HepG2 (cell line): ENCODE results near the gene BBC3. TPM values are rescaled to one million over a fixed set of nuclear protein-coding genes. Genes with fewer than 3 reads are reported as not detected.

Experiments used
- CCAR2 ChIP-seq: fragments of 200-400 bp; formaldehyde crosslinking; optimal IDR thresholded peaks from 2 replicates; pipeline ENCODE3; 2018; ENCODE audit warnings: low read depth, mild to moderate bottlenecking, low read length, moderate library complexity
- EED ChIP-seq: sonication (generic); formaldehyde crosslinking; IDR thresholded peaks from 2 replicates; pipeline ENCODE4 v1.5.0; 2020; ENCODE audit warnings: mild to moderate bottlenecking, missing genetic modification reagents
- HOXA5 ChIP-seq: sonication (generic); formaldehyde crosslinking; IDR thresholded peaks from 2 replicates; pipeline ENCODE4 v1.4.0; 2020; ENCODE audit warnings: missing genetic modification reagents
- MTF1 ChIP-seq: sonication (generic); formaldehyde crosslinking; IDR thresholded peaks from 2 replicates; pipeline ENCODE4 v1.5.0; 2020; ENCODE audit warnings: missing genetic modification reagents
- MYC ChIP-seq: sonication (generic); formaldehyde crosslinking; IDR thresholded peaks from 2 replicates; pipeline ENCODE4 v1.9.0; 2021; ENCODE audit warnings: missing genetic modification reagents, borderline replicate concordance
- PRMT3 ChIP-seq: sonication (generic); formaldehyde crosslinking; IDR thresholded peaks from 2 replicates; pipeline ENCODE4 v1.8.1; 2022; ENCODE audit warnings: low read depth, mild to moderate bottlenecking, moderate library complexity, missing genetic modification reagents, borderline replicate concordance
- RARG ChIP-seq: sonication (generic); formaldehyde crosslinking; IDR thresholded peaks from 2 replicates; pipeline ENCODE4 v1.4.0; 2020; ENCODE audit warnings: low read depth, mild to moderate bottlenecking, missing genetic modification reagents
- RBFOX2 ChIP-seq: fragments of 200-400 bp; formaldehyde crosslinking; IDR thresholded peaks from 2 replicates; pipeline ENCODE4 v1.6.1; 2017; ENCODE audit warnings: low read depth, mild to moderate bottlenecking, low read length
- SIX1 ChIP-seq: sonication (generic); formaldehyde crosslinking; IDR thresholded peaks from 2 replicates; pipeline ENCODE4 v1.4.0; 2020; ENCODE audit warnings: missing genetic modification reagents, borderline replicate concordance
- SMYD3 ChIP-seq: sonication (generic); formaldehyde crosslinking; IDR thresholded peaks from 2 replicates; pipeline ENCODE4 v1.8.1; 2023; ENCODE audit warnings: mild to moderate bottlenecking, missing genetic modification reagents
- TBP ChIP-seq: sonication (generic); formaldehyde crosslinking; IDR thresholded peaks from 2 replicates; pipeline ENCODE4 v1.5.0; 2020; ENCODE audit warnings: missing genetic modification reagents
- TFDP1 ChIP-seq: IDR thresholded peaks from 2 replicates; pipeline ENCODE4 v1.6.1; 2016; ENCODE audit warnings: missing compliant biosample characterization, missing genetic modification reagents, borderline replicate concordance
- XRCC5 ChIP-seq: fragments of 200-400 bp; formaldehyde crosslinking; optimal IDR thresholded peaks from 2 replicates; pipeline ENCODE3; 2017; ENCODE audit warnings: mild to moderate bottlenecking, low read length
- ZBTB3 ChIP-seq: sonication (generic); formaldehyde crosslinking; IDR thresholded peaks from 2 replicates; pipeline ENCODE4 v1.4.0; 2020; ENCODE audit warnings: low read depth, mild to moderate bottlenecking, moderate library complexity, missing genetic modification reagents, borderline replicate concordance
- ZMAT3 ChIP-seq: sonication (generic); formaldehyde crosslinking; conservative IDR thresholded peaks from 2 replicates; pipeline ENCODE4 v1.7.0; 2021; ENCODE audit warnings: missing genetic modification reagents
- ZNF616 ChIP-seq: sonication (generic); formaldehyde crosslinking; IDR thresholded peaks from 2 replicates; pipeline ENCODE4 v1.5.0; 2020; ENCODE audit warnings: low read depth, mild to moderate bottlenecking, missing genetic modification reagents
- ZNF619 ChIP-seq: sonication (generic); formaldehyde crosslinking; IDR thresholded peaks from 2 replicates; pipeline ENCODE4 v1.4.0; 2020; ENCODE audit warnings: mild to moderate bottlenecking, missing genetic modification reagents
- ZNF713 ChIP-seq: sonication (generic); formaldehyde crosslinking; IDR thresholded peaks from 2 replicates; pipeline ENCODE4 v1.4.0; 2020; ENCODE audit warnings: mild to moderate bottlenecking, missing genetic modification reagents
- ZNF768 ChIP-seq: sonication (generic); formaldehyde crosslinking; IDR thresholded peaks from 2 replicates; pipeline ENCODE4 v1.4.0; 2020; ENCODE audit warnings: missing genetic modification reagents
- polyA plus RNA-seq, 8 experiments: library from polyadenylated mRNA; depleted of rRNA in 3 of 8; stranded (reverse) in 7 of 8; unstranded in 1 of 8; fragments of >200 nt; fragmentation: Illumina TruSeq in 4 of 8; extraction: Trizol in 4 of 8; gene quantifications; 2 replicates each; pipeline versions ENCODE4 v1.2.1 to v1.2.3, GENCODE V29; 2011 to 2016; ENCODE audit warnings: low read depth in 4 of 8, missing spikeins in 1 of 8, mixed read lengths in 1 of 8; ENCODE audit not compliant: insufficient read depth in 1 of 8
- total RNA-seq, 5 experiments: library from RNA; depleted of rRNA; stranded (reverse); fragments of >200 nt; fragmentation: Illumina TruSeq; extraction: Trizol; gene quantifications; 2 replicates each; pipeline ENCODE4 v1.2.3, GENCODE V29; 2016; ENCODE audit warnings: low read depth in 1 of 5
- TF ChIP-seq, protein P1 (sequence below): sonication (generic); formaldehyde crosslinking; IDR thresholded peaks from 2 replicates; pipeline ENCODE4 v1.8.1; 2022; ENCODE audit warnings: low read depth, mild to moderate bottlenecking, missing genetic modification reagents
- TF ChIP-seq, protein P2 (sequence below): sonication (generic); formaldehyde crosslinking; IDR thresholded peaks from 2 replicates; pipeline ENCODE4 v1.4.0; 2020; ENCODE audit warnings: missing genetic modification reagents; ENCODE audit errors: not compliant biosample characterization
- TF ChIP-seq, protein P3 (sequence below): sonication (generic); formaldehyde crosslinking; IDR thresholded peaks from 2 replicates; pipeline ENCODE4 v1.4.0; 2020; ENCODE audit warnings: missing genetic modification reagents

The BBC3 gene
- total and polyA plus RNA-seq, 2 of the 13 experiments (the other 11 are each of a cell fraction or from before 2014, with no cell fraction given): 6.1 to 8.8 TPM

DNA sequence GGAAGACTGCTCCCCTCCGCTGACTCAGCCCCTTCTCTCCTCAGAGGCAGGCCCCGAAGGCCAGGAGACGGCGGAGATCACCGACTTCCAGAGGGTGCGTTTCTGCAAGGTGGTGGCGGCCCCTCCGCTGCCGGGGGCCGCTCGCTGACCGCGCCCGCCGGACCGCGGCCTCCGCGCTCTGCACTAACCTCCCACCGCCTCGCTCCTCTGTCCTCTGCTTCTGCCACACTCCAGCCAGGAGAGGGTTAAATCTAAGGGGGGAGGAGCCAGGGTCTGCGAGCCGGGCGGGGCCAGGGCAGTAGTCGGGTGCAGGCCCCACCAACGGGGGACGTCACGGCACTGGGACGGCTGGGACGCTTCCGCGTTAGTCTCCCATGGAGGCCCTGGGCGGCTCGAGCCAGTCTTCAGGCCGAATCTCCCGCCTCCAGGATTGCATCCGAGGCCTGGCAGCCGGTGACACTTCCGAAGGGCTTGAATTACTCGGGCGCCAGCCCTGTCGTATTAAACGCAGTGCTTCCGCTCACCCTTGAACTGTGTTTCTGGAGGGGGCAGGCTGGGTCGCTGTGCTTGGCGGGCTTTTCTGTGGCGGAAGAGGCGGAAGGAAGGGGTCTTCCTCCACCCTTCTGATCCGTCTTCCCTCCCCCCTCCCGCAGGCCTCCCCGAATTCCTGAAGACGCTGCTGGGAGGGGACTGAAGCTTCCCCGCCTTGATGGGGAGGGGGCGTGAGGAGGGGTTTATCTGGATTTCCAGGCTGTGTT, 42.5 kb upstream of the BBC3 start (continued):
- no peak for TF ChIP-seq ZBTB3 (CRISPR knock-in tag)
- TF ChIP-seq, protein P1, sequence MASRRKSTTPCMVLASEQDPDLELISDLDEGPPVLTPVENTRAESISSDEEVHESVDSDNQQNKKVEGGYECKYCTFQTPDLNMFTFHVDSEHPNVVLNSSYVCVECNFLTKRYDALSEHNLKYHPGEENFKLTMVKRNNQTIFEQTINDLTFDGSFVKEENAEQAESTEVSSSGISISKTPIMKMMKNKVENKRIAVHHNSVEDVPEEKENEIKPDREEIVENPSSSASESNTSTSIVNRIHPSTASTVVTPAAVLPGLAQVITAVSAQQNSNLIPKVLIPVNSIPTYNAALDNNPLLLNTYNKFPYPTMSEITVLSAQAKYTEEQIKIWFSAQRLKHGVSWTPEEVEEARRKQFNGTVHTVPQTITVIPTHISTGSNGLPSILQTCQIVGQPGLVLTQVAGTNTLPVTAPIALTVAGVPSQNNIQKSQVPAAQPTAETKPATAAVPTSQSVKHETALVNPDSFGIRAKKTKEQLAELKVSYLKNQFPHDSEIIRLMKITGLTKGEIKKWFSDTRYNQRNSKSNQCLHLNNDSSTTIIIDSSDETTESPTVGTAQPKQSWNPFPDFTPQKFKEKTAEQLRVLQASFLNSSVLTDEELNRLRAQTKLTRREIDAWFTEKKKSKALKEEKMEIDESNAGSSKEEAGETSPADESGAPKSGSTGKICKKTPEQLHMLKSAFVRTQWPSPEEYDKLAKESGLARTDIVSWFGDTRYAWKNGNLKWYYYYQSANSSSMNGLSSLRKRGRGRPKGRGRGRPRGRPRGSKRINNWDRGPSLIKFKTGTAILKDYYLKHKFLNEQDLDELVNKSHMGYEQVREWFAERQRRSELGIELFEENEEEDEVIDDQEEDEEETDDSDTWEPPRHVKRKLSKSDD (CRISPR knock-in tag): no peak
- TF ChIP-seq, protein P2, sequence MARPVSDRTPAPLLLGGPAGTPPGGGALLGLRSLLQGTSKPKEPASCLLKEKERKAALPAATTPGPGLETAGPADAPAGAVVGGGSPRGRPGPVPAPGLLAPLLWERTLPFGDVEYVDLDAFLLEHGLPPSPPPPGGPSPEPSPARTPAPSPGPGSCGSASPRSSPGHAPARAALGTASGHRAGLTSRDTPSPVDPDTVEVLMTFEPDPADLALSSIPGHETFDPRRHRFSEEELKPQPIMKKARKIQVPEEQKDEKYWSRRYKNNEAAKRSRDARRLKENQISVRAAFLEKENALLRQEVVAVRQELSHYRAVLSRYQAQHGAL: no peak
- TF ChIP-seq ZNF713: no peak
- TF ChIP-seq RARG (CRISPR knock-in tag): no peak
- no peak for TF ChIP-seq SIX1
- TF ChIP-seq TBP (CRISPR knock-in tag): no peak
- TF ChIP-seq RBFOX2: peak; percentile 75
- TF ChIP-seq ZNF619 (CRISPR knock-in tag): no peak
- TF ChIP-seq XRCC5: peak; percentile 70
- no peak for TF ChIP-seq CCAR2
- TF ChIP-seq SMYD3 (CRISPR knock-in tag): no peak
- TF ChIP-seq HOXA5 (CRISPR knock-in tag): peak; percentile 39; the same call in 1 of the 2 replicates
- no peak for TF ChIP-seq TFDP1
- no peak; the same call in 1 of the 2 replicates for TF ChIP-seq ZMAT3 (CRISPR knock-in tag)
- no peak for TF ChIP-seq ZNF616 (CRISPR knock-in tag)
- TF ChIP-seq ZNF768: peak; percentile 71; the same call in 1 of the 2 replicates
- TF ChIP-seq MYC: peak; percentile 58; the same call in 1 of the 2 replicates
- peak; percentile 83; the same call in 1 of the 2 replicates for TF ChIP-seq EED (CRISPR knock-in tag)
- no peak for TF ChIP-seq MTF1 (CRISPR knock-in tag)
- TF ChIP-seq, protein P3, sequence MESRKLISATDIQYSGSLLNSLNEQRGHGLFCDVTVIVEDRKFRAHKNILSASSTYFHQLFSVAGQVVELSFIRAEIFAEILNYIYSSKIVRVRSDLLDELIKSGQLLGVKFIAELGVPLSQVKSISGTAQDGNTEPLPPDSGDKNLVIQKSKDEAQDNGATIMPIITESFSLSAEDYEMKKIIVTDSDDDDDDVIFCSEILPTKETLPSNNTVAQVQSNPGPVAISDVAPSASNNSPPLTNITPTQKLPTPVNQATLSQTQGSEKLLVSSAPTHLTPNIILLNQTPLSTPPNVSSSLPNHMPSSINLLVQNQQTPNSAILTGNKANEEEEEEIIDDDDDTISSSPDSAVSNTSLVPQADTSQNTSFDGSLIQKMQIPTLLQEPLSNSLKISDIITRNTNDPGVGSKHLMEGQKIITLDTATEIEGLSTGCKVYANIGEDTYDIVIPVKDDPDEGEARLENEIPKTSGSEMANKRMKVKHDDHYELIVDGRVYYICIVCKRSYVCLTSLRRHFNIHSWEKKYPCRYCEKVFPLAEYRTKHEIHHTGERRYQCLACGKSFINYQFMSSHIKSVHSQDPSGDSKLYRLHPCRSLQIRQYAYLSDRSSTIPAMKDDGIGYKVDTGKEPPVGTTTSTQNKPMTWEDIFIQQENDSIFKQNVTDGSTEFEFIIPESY (CRISPR knock-in tag): no peak
- TF ChIP-seq PRMT3 (CRISPR knock-in tag): no peak
